Ascending aorta (tissue), 2 donors: Measurements from ENCODE around the gene TMEM198. TPM values are rescaled to one million over a fixed set of nuclear protein-coding genes. Genes with fewer than 3 reads are reported as not detected.

Experiments used
- DNase-seq, 2 donors: peaks; one replicate each; pipeline ENCODE4 v3.0.0-alpha.2; 2019; ENCODE audit warnings: low spot score in 2 of 2
- H3K27ac ChIP-seq, 2 donors: fragments of 200-600 bp; sonication (generic); one replicate each; pipeline ENCODE4 v1.5.1; 2016 to 2017; ENCODE audit warnings: mild to moderate bottlenecking in 1 of 2
- H3K27me3 ChIP-seq: fragments of 200-600 bp; sonication (generic); one replicate; pipeline ENCODE4 v1.5.1; 2017
- H3K36me3 ChIP-seq, 2 donors: fragments of 200-600 bp; sonication (generic); one replicate each; pipeline ENCODE4 v1.5.1; 2016
- H3K4me1 ChIP-seq, 2 donors: fragments of 200-600 bp; sonication (generic); one replicate each; pipeline ENCODE4 v1.5.1; 2016 to 2017; ENCODE audit warnings: mild to moderate bottlenecking in 1 of 2
- H3K4me3 ChIP-seq, 2 donors: fragments of 200-600 bp; sonication (generic); one replicate each; pipeline ENCODE4 v1.5.1; 2016 to 2017; ENCODE audit warnings: mild to moderate bottlenecking in 1 of 2
- H3K9me3 ChIP-seq, 2 donors: fragments of 200-600 bp; sonication (generic); one replicate each; pipeline ENCODE4 v1.5.1; 2016
- CTCF ChIP-seq, 3 experiments: fragments of 200-600 bp in 2 of 3; fragments of 450-650 bp in 1 of 3; sonication (generic) in 2 of 3; IDR thresholded peaks; one replicate each; pipeline ENCODE4 v1.5.1; 2016 to 2019; ENCODE audit warnings: antibody characterized with exemption in 3 of 3, mild to moderate bottlenecking in 1 of 3, moderate library complexity in 1 of 3
- intact Hi-C: fragments of 100-400 bp; cut with DNase I; formaldehyde crosslinking; loops from one replicate; pipeline ENCODE4 v1.15.1; 2023
- total RNA-seq: library from RNA; depleted of rRNA; stranded (reverse); fragments of >200 nt; gene quantifications from one replicate; pipeline ENCODE4 v1.1.0, GENCODE V29; 2016

Gene TMEM198
- total RNA-seq, 1 donor from 2014 or later, result 6.0 TPM

GRCh38 chr2:219566640-219567039, 22.8 kb downstream of the TMEM198 start:
- H3K36me3 ChIP-seq, result peaks cover 18 to 36% of the 10 kb centered on the region in 2 donors
- intact Hi-C loops, result no loop called here

GRCh38 chr2:219567131-219567530, 23.3 kb downstream of the TMEM198 start:
- H3K4me3 ChIP-seq, result no peak overlapping the region
- no peak for TF ChIP-seq CTCF (IDR thresholded peaks at IDR 0.05)
- peaks cover 0 to 12% of the 10 kb centered on the region in 2 donors for H3K4me1 ChIP-seq
- intact Hi-C loops, result no loop called here
- no peaks in the 10 kb centered on the region for H3K27me3 ChIP-seq
- no peaks in the 10 kb centered on the region for H3K9me3 ChIP-seq
- peaks cover 18 to 32% of the 10 kb centered on the region in 2 donors for H3K36me3 ChIP-seq
- no peak overlapping the region for H3K27ac ChIP-seq
- no peak for DNase-seq

More at GRCh38 chr2:219566640-219567039, 22.8 kb downstream of the TMEM198 start:
- Histone ChIP-seq H3K27ac (no peak overlapping the region), H3K27me3 (no peaks in the 10 kb centered on the region), H3K9me3 (no peaks in the 10 kb centered on the region), H3K4me1 (peaks cover 0 to 7% of the 10 kb centered on the region in 2 donors), H3K4me3 (no peak overlapping the region)
- no peak for DNase-seq
- no peak for TF ChIP-seq CTCF (IDR thresholded peaks at IDR 0.05)

GRCh38 chr2:219567791-219568361, 24.0 kb downstream of the TMEM198 start:
- Histone ChIP-seq H3K4me1 (peaks cover 0 to 12% of the 10 kb centered on the region in 2 donors), H3K4me3 (no peak overlapping the region), H3K9me3 (no peaks in the 10 kb centered on the region), H3K36me3 (peaks cover 16 to 24% of the 10 kb centered on the region in 2 donors), H3K27me3 (no peaks in the 10 kb centered on the region), H3K27ac (no peak overlapping the region)
- intact Hi-C loops, result no loop called here
- no peak for DNase-seq
- no peak for TF ChIP-seq CTCF (IDR thresholded peaks at IDR 0.05)

- no peaks in the 10 kb centered on the region for H3K27me3 ChIP-seq
- H3K4me3 ChIP-seq, result no peak overlapping the region
- peaks cover 5 to 12% of the 10 kb centered on the region in 2 donors for H3K36me3 ChIP-seq
- H3K9me3 ChIP-seq, result no peaks in the 10 kb centered on the region
- no peak for DNase-seq
- TF ChIP-seq CTCF (IDR thresholded peaks at IDR 0.05), result no peak
- H3K27ac ChIP-seq, result no peak overlapping the region
- intact Hi-C loops, result no loop called here
- peaks cover 0 to 12% of the 10 kb centered on the region in 2 donors for H3K4me1 ChIP-seq
These were observed 25.2 kb downstream of the TMEM198 start for GRCh38 chr2:219569041-219569440.

GRCh38 chr2:219569635-219570034, 25.8 kb downstream of the TMEM198 start:
- intact Hi-C loops, result loop anchor here (2.0 kb wide), 1 partner anchor 17 kb away; no protein-coding TSS in a partner anchor
- TF ChIP-seq CTCF (IDR thresholded peaks at IDR 0.05), result no peak
- Histone ChIP-seq H3K27me3 (no peaks in the 10 kb centered on the region), H3K4me1 (peaks cover 0 to 12% of the 10 kb centered on the region in 2 donors), H3K9me3 (no peaks in the 10 kb centered on the region), H3K4me3 (peak overlapping the region in 1 of 2 donors; percentile 93), H3K36me3 (peaks cover 0 to 11% of the 10 kb centered on the region in 2 donors), H3K27ac (peak overlapping the region in 1 of 2 donors; percentile 90)
- DNase-seq, result no peak
